ENCODE data around the gene USP31.

GRCh38 chr16:23186171-23186570, 36.9 kb upstream of the USP31 start:
- TF ChIP-seq CTCF (IDR thresholded peaks at IDR 0.05; ENCODE audit: borderline replicate concordance, extremely low read depth, low read length, poor library complexity, severe bottlenecking): no peak
- TF ChIP-seq EZH2 (IDR thresholded peaks at IDR 0.05; ENCODE audit: borderline replicate concordance, low read depth, low read length, severe bottlenecking): no peak
